ENCODE data around the gene DYNC1I1.

DNA sequence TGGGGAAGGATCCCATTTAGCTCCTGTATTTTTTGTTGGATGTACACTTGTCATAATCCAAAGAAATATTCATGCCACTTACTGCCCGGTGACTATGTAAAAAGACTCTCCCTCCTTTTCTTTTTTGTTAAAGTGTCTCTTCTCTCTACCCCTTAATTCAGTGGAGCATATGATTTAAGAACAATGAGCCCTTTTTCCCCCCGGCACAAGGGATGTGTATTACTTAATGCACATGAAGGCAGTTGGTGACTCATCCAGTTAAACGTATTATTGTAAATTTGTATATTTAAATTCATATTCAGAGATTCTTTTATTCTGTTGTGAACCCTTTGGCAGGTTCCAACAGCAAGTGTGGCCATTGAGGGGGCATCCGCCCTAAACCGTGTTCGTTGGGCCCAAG lies 307.7 kb downstream of the DYNC1I1 start:
- TF ChIP-seq, protein P1, sequence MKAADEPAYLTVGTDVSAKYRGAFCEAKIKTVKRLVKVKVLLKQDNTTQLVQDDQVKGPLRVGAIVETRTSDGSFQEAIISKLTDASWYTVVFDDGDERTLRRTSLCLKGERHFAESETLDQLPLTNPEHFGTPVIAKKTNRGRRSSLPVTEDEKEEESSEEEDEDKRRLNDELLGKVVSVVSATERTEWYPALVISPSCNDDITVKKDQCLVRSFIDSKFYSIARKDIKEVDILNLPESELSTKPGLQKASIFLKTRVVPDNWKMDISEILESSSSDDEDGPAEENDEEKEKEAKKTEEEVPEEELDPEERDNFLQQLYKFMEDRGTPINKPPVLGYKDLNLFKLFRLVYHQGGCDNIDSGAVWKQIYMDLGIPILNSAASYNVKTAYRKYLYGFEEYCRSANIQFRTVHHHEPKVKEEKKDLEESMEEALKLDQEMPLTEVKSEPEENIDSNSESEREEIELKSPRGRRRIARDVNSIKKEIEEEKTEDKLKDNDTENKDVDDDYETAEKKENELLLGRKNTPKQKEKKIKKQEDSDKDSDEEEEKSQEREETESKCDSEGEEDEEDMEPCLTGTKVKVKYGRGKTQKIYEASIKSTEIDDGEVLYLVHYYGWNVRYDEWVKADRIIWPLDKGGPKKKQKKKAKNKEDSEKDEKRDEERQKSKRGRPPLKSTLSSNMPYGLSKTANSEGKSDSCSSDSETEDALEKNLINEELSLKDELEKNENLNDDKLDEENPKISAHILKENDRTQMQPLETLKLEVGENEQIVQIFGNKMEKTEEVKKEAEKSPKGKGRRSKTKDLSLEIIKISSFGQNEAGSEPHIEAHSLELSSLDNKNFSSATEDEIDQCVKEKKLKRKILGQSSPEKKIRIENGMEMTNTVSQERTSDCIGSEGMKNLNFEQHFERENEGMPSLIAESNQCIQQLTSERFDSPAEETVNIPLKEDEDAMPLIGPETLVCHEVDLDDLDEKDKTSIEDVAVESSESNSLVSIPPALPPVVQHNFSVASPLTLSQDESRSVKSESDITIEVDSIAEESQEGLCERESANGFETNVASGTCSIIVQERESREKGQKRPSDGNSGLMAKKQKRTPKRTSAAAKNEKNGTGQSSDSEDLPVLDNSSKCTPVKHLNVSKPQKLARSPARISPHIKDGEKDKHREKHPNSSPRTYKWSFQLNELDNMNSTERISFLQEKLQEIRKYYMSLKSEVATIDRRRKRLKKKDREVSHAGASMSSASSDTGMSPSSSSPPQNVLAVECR (CRISPR knock-in tag; IDR thresholded peaks at IDR 0.05; ENCODE audit: borderline replicate concordance): no peak
- TF ChIP-seq GLI4 (CRISPR knock-in tag; IDR thresholded peaks at IDR 0.05; ENCODE audit: borderline replicate concordance) (no peak), ZNF703 (CRISPR knock-in tag; IDR thresholded peaks at IDR 0.05; ENCODE audit: borderline replicate concordance) (no peak)

Data from HepG2 (cell line).